SK-N-SH treated with all-trans-retinoic acid at 6 μM for 48 hours (cell line): ENCODE measurements around the gene NFIX.

ENCODE experiments used
- TOX ChIP-seq: fragments of 250-450 bp; sonication (Bioruptor Pico); IDR thresholded peaks from 2 replicates; pipeline ENCODE4 v1.8.0; 2021; ENCODE audit warnings: mild to moderate bottlenecking, moderate library complexity, borderline replicate concordance
- TF ChIP-seq, protein P1 (sequence below): fragments of 250-450 bp; sonication (Bioruptor Pico); IDR thresholded peaks from 2 replicates; pipeline ENCODE4 v1.5.1; 2020; ENCODE audit warnings: low read depth, mild to moderate bottlenecking, moderate library complexity
- TF ChIP-seq, protein P2 (sequence below): fragments of 250-450 bp; sonication (Bioruptor Pico); IDR thresholded peaks from 2 replicates; pipeline ENCODE4 v1.8.0; 2021; ENCODE audit warnings: low read depth, mild to moderate bottlenecking, moderate library complexity, borderline replicate concordance

DNA sequence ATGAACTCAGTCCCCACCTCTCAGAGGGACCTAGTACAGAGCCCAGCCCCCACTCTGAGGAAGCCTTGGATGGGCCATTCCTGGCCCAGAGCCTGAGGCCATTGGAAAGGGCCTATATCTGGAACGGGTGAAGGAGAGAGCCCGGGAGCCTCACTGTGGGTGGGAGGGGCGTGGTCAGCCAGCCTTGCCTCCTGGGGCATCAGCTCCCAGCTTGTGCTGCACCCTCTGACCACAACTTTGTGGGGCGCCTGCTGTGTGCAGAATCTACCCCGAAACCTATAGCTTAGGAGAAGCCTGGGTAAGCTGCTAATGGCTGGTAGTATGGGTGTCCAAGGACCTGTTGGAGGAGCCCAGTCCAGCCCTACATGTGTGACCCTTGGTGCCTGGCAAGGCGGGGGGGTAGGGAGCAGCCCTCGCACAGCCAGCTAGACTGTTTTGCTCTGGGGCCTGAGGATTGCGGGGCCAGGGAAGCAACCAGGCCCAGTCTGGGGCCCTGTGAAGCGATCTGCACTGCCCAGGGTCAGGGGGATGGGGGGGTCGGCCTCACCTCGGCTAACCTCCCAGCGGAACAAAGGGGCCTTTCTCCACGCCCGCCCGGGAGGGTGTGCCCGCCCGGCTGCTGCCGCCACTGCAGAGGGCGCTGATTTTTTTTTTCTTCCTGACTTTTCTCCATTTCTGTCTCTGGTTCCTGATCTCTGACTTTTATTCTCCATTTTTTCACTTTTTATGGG, 65.1 kb downstream of the NFIX start:
- TF ChIP-seq, protein P1, sequence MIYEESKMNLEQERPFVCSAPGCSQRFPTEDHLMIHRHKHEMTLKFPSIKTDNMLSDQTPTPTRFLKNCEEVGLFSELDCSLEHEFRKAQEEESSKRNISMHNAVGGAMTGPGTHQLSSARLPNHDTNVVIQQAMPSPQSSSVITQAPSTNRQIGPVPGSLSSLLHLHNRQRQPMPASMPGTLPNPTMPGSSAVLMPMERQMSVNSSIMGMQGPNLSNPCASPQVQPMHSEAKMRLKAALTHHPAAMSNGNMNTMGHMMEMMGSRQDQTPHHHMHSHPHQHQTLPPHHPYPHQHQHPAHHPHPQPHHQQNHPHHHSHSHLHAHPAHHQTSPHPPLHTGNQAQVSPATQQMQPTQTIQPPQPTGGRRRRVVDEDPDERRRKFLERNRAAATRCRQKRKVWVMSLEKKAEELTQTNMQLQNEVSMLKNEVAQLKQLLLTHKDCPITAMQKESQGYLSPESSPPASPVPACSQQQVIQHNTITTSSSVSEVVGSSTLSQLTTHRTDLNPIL (CRISPR knock-in tag): no peak
- TF ChIP-seq, protein P2, sequence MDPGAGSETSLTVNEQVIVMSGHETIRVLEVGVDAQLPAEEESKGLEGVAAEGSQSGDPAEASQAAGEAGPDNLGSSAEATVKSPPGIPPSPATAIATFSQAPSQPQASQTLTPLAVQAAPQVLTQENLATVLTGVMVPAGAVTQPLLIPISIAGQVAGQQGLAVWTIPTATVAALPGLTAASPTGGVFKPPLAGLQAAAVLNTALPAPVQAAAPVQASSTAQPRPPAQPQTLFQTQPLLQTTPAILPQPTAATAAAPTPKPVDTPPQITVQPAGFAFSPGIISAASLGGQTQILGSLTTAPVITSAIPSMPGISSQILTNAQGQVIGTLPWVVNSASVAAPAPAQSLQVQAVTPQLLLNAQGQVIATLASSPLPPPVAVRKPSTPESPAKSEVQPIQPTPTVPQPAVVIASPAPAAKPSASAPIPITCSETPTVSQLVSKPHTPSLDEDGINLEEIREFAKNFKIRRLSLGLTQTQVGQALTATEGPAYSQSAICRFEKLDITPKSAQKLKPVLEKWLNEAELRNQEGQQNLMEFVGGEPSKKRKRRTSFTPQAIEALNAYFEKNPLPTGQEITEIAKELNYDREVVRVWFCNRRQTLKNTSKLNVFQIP (CRISPR knock-in tag): no peak
- no peak for TF ChIP-seq TOX (CRISPR knock-in tag)
